ENCODE results near the gene PHAX. TPM values are rescaled to one million over a fixed set of nuclear protein-coding genes. Genes with fewer than 3 reads are reported as not detected.

PHAX gene
- total and polyA plus RNA-seq, 2 experiments from 2014 or later = 86.5 to 124 TPM

- TF ChIP-seq EZH2phosphoT487 (IDR thresholded peaks at IDR 0.05; ENCODE audit: insufficient read depth, low read depth) = no peak
- TF ChIP-seq EZH2 (IDR thresholded peaks at IDR 0.05; ENCODE audit: insufficient read depth, poor library complexity, severe bottlenecking) = no peak
- no peaks in the 10 kb centered on the region for H3K79me2 ChIP-seq (ENCODE audit: insufficient read depth)
- whole genome bisulfite sequencing, 2 experiments (ENCODE audit: low coverage in 1 of 2, low lambda C conversion rate in 2 of 2, missing lambda C conversion rate in 2 of 2) = 89 to 98% methylated on average over 5 of the region's 5 CpGs
Measured at GRCh38 chr5:126577415-126577814, 23.3 kb upstream of the PHAX start.

GRCh38 chr5:126579716-126580115, 21.0 kb upstream of the PHAX start:
- peaks cover 38% of the 10 kb centered on the region for H3K36me3 ChIP-seq (ENCODE audit: low read depth)
- H3K9me2 ChIP-seq (ENCODE audit: insufficient read depth) = no peaks in the 10 kb centered on the region
- no peaks in the 10 kb centered on the region for H3K79me2 ChIP-seq (ENCODE audit: insufficient read depth)
- no peak overlapping the region for H3K4me2 ChIP-seq (ENCODE audit: unreplicated experiment)
- no peak overlapping the region for H2AFZ ChIP-seq
- DNase-seq = no peak
- no peak overlapping the region for H3K27ac ChIP-seq
- in situ Hi-C loops (cut with MboI) = no loop called here
- no peaks in the 10 kb centered on the region for H3K9me3 ChIP-seq (ENCODE audit: low read depth)
- H3K4me3 ChIP-seq = no peak overlapping the region
- no peak overlapping the region for H3K9ac ChIP-seq
- H3K4me1 ChIP-seq (ENCODE audit: insufficient read depth) = no peaks in the 10 kb centered on the region
- no peaks in the 10 kb centered on the region for H3K27me3 ChIP-seq (replicated peaks; ENCODE audit: insufficient read depth)
- WGBS, 2 experiments (ENCODE audit: low coverage in 1 of 2, low lambda C conversion rate in 2 of 2, missing lambda C conversion rate in 2 of 2) = 95 to 100% methylated on average over 2 of the region's 2 CpGs
- H4K20me1 ChIP-seq (ENCODE audit: insufficient read depth) = no peaks in the 10 kb centered on the region
- TF ChIP-seq EZH2 (IDR thresholded peaks at IDR 0.05; ENCODE audit: insufficient read depth, poor library complexity, severe bottlenecking) (no peak), EZH2phosphoT487 (IDR thresholded peaks at IDR 0.05; ENCODE audit: insufficient read depth, low read depth) (no peak)
- H3F3A ChIP-seq (ENCODE audit: insufficient read depth) = no peaks in the 10 kb centered on the region

More at GRCh38 chr5:126577415-126577814, 23.3 kb upstream of the PHAX start:
- Histone ChIP-seq H2AFZ (no peak overlapping the region), H3K27ac (no peak overlapping the region), H3K4me3 (no peak overlapping the region), H3K36me3 (ENCODE audit: low read depth) (peaks cover 33% of the 10 kb centered on the region), H3K9me3 (ENCODE audit: low read depth) (no peaks in the 10 kb centered on the region), H3F3A (ENCODE audit: insufficient read depth) (no peaks in the 10 kb centered on the region), H4K20me1 (ENCODE audit: insufficient read depth) (no peaks in the 10 kb centered on the region), H3K9ac (no peak overlapping the region), H3K4me2 (ENCODE audit: unreplicated experiment) (no peak overlapping the region), H3K9me2 (ENCODE audit: insufficient read depth) (no peaks in the 10 kb centered on the region), H3K27me3 (replicated peaks; ENCODE audit: insufficient read depth) (no peaks in the 10 kb centered on the region), H3K4me1 (ENCODE audit: insufficient read depth) (no peaks in the 10 kb centered on the region)
- in situ Hi-C loops (cut with MboI) = no loop called here
- no peak for DNase-seq

GRCh38 chr5:126583761-126584160, 17.0 kb upstream of the PHAX start:
- Histone ChIP-seq H3K4me1 (ENCODE audit: insufficient read depth) (no peaks in the 10 kb centered on the region), H3K9me3 (ENCODE audit: low read depth) (no peaks in the 10 kb centered on the region), H3K4me2 (ENCODE audit: unreplicated experiment) (no peak overlapping the region), H3K4me3 (no peak overlapping the region), H3K79me2 (ENCODE audit: insufficient read depth) (no peaks in the 10 kb centered on the region), H3K27me3 (replicated peaks; ENCODE audit: insufficient read depth) (no peaks in the 10 kb centered on the region), H4K20me1 (ENCODE audit: insufficient read depth) (no peaks in the 10 kb centered on the region), H3K9ac (no peak overlapping the region), H3F3A (ENCODE audit: insufficient read depth) (no peaks in the 10 kb centered on the region), H3K36me3 (ENCODE audit: low read depth) (peaks cover 39% of the 10 kb centered on the region), H2AFZ (no peak overlapping the region), H3K27ac (no peak overlapping the region), H3K9me2 (ENCODE audit: insufficient read depth) (no peaks in the 10 kb centered on the region)
- no peak for DNase-seq
- in situ Hi-C loops (cut with MboI) = no loop called here
- TF ChIP-seq EZH2phosphoT487 (IDR thresholded peaks at IDR 0.05; ENCODE audit: insufficient read depth, low read depth) = no peak
- TF ChIP-seq EZH2 (IDR thresholded peaks at IDR 0.05; ENCODE audit: insufficient read depth, poor library complexity, severe bottlenecking) = no peak
- WGBS, 2 experiments (ENCODE audit: low coverage in 1 of 2, low lambda C conversion rate in 2 of 2, missing lambda C conversion rate in 2 of 2) = 87 to 89% methylated on average over 3 of the region's 3 CpGs

DNA sequence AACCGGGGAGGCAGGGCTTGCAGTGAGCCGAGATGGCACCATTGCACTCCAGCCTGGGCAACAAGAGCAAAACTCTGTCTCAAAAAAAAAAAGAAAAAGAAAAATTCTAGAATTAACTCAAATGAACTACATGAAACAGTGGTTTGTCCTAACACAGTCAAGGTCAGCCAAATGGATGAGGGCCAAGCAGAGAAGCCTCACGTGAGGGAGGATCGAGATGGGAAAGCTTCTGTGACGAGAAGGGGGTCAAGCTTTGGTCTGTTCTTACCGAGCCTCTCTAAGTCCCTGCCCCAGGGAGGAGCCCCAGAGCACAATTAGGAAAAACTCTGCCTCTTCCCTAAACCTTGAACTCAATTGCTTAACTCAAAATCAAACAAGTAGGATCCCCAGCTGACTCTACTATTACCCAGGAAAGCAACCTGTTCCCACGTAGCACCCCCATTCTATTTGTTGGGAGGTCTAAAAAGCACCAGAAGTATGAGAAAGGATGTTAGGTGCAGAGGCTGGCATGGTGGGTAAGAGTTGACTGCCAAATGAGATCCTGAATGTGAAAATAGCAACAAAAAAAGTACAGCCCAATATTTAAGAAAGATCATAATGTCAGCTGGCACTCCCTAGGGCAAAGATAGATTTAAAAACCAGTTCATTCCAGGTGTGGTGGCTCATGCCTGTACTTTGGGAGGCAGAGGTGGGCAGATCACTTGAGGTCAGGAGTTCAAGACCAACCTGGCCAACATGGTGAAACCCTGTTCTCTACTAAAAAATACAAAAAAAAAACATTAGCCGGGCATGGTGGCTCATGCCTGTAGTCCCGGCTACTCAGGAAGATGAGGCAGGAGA, 13.0 kb upstream of the PHAX start:
- TF ChIP-seq EZH2 (IDR thresholded peaks at IDR 0.05; ENCODE audit: insufficient read depth, poor library complexity, severe bottlenecking) (no peak), EZH2phosphoT487 (IDR thresholded peaks at IDR 0.05; ENCODE audit: insufficient read depth, low read depth) (no peak)
- H3K9ac ChIP-seq = no peak overlapping the region
- H4K20me1 ChIP-seq (ENCODE audit: insufficient read depth) = no peaks in the 10 kb centered on the region
- H3K9me2 ChIP-seq (ENCODE audit: insufficient read depth) = no peaks in the 10 kb centered on the region
- no peaks in the 10 kb centered on the region for H3K9me3 ChIP-seq (ENCODE audit: low read depth)
- 85% methylated on average over 9 of the region's 9 CpGs for WGBS, 2 experiments (ENCODE audit: low coverage in 1 of 2, low lambda C conversion rate in 2 of 2, missing lambda C conversion rate in 2 of 2)
- peaks cover 9% of the 10 kb centered on the region for H3K79me2 ChIP-seq (ENCODE audit: insufficient read depth)
- DNase-seq = no peak
- H3K36me3 ChIP-seq (ENCODE audit: low read depth) = peaks cover 19% of the 10 kb centered on the region
- no peak overlapping the region for H2AFZ ChIP-seq
- in situ Hi-C loops (cut with MboI) = no loop called here
- no peak overlapping the region for H3K4me2 ChIP-seq (ENCODE audit: unreplicated experiment)
- H3K27ac ChIP-seq = no peak overlapping the region
- H3F3A ChIP-seq (ENCODE audit: insufficient read depth) = no peaks in the 10 kb centered on the region
- H3K4me1 ChIP-seq (ENCODE audit: insufficient read depth) = peaks cover 3% of the 10 kb centered on the region; the same call in 1 of the 2 replicates
- H3K27me3 ChIP-seq (replicated peaks; ENCODE audit: insufficient read depth) = no peaks in the 10 kb centered on the region
- no peak overlapping the region for H3K4me3 ChIP-seq

Data from GM23248 (cell line).